CD4-positive, alpha-beta T cell (primary cell): ENCODE measurements around the gene RNF41. TPM values are rescaled to one million over a fixed set of nuclear protein-coding genes. Genes with fewer than 3 reads are reported as not detected.

Experiments used
- ATAC-seq: fragments of 200-7000 bp; cut with Tn5 transposase; one replicate; pipeline ENCODE4 v1.10.0; 2022; ENCODE audit warnings: mild to moderate bottlenecking; ENCODE audit not compliant: poor library complexity
- CTCF ChIA-PET: fragments of 350-600 bp; sonication (Branson Sonifier 250); formaldehyde crosslinking; loops from one replicate; lab custom pipeline; 2021; ENCODE audit warnings: antibody characterized with exemption, inconsistent platforms; lab: Charles Lee
- POLR2A ChIA-PET: fragments of 350-600 bp; sonication (Branson Sonifier 250); formaldehyde crosslinking; loops from one replicate; lab custom pipeline; 2021; ENCODE audit warnings: antibody characterized with exemption, inconsistent platforms; lab: Charles Lee
- DNase-seq, 14 experiments: peaks; one replicate each; pipeline ENCODE4 v3.0.0-alpha.2; 2013 to 2020; ENCODE audit warnings: mixed read lengths in 2 of 14
- H3K27ac ChIP-seq, 2 donors: one replicate each; pipeline versions ENCODE4 v1.5.1 to v1.7.0; 2013; ENCODE audit warnings: low read length in 2 of 2, low read depth in 1 of 2, mild to moderate bottlenecking in 1 of 2
- H3K27me3 ChIP-seq, 2 experiments: 1 replicate in 1 of 2; 2 replicates in 1 of 2; pipeline versions ENCODE4 v1.6.1 to v1.7.0; 2013; ENCODE audit warnings: low read length in 2 of 2, control low read depth in 1 of 2, mild to moderate bottlenecking in 1 of 2, moderate library complexity in 1 of 2; ENCODE audit not compliant: insufficient read depth in 2 of 2, control insufficient read depth in 1 of 2
- H3K36me3 ChIP-seq: one replicate; pipeline ENCODE4 v1.6.1; 2013; ENCODE audit warnings: low read length, control low read depth; ENCODE audit not compliant: insufficient read depth
- H3K4me1 ChIP-seq: one replicate; pipeline ENCODE4 v1.6.1; 2013; ENCODE audit warnings: low read length, control low read depth; ENCODE audit not compliant: insufficient read depth
- H3K4me3 ChIP-seq: one replicate; pipeline ENCODE4 v1.5.1; 2013; ENCODE audit warnings: mild to moderate bottlenecking, low read length, moderate library complexity
- H3K9me3 ChIP-seq, 2 experiments: 1 replicate in 1 of 2; 2 replicates in 1 of 2; pipeline versions ENCODE4 v1.6.1 to v1.7.0; 2013; ENCODE audit warnings: low read length in 2 of 2, mild to moderate bottlenecking in 2 of 2, control low read depth in 1 of 2, moderate library complexity in 1 of 2; ENCODE audit not compliant: control insufficient read depth in 1 of 2, insufficient read depth in 1 of 2
- H3K27ac Mint-ChIP-seq: one replicate; pipeline ENCODE4 v1.8.0; 2020; ENCODE audit warnings: mixed read lengths
- H3K27me3 Mint-ChIP-seq: one replicate; pipeline ENCODE4 v1.8.0; 2021; ENCODE audit warnings: mixed read lengths
- H3K36me3 Mint-ChIP-seq: one replicate; pipeline ENCODE4 v1.8.0; 2021; ENCODE audit warnings: low read depth, mixed read lengths
- H3K4me1 Mint-ChIP-seq: one replicate; pipeline ENCODE4 v1.8.0; 2021; ENCODE audit warnings: low read depth, mixed read lengths
- H3K4me3 Mint-ChIP-seq: one replicate; pipeline ENCODE4 v1.8.0; 2020; ENCODE audit warnings: mild to moderate bottlenecking, mixed read lengths
- H3K9me3 Mint-ChIP-seq: one replicate; pipeline ENCODE4 v1.8.0; 2020; ENCODE audit warnings: mixed read lengths
- CTCF ChIP-seq: fragments of 200-600 bp; IDR thresholded peaks from one replicate; pipeline ENCODE4 v1.8.0; 2022; ENCODE audit warnings: antibody characterized with exemption, mild to moderate bottlenecking
- intact Hi-C, 2 experiments: fragments of 100-400 bp; cut with DNase I in 1 of 2; cut with micrococcal nuclease in 1 of 2; formaldehyde crosslinking; loops; one replicate each; pipeline versions ENCODE4 v1.15.1 to v1.9.0; 2023 to 2025; cut with DNase I, micrococcal nuclease
- total RNA-seq, 174 experiments: library from RNA in 2 of 174; stranded (reverse) in 2 of 174; gene quantifications; one replicate each; pipeline ENCODE4 v1.2.3 and lab custom pipeline; 2021 to 2026

The RNF41 gene
- total RNA-seq, 2 experiments from 2014 or later, result 28.0 to 32.4 TPM

- DNase-seq (peak; percentile 45 to 89 (median 66)), ATAC-seq (peak; percentile 28)
- no peak for TF ChIP-seq CTCF
- peak overlapping the region; percentile 87 to 93 for H3K27ac ChIP-seq
- no peaks in the 10 kb centered on the region for H3K9me3 Mint-ChIP-seq
- peak overlapping the region; percentile 99 for H3K4me3 Mint-ChIP-seq
- peak overlapping the region; percentile 99 for H3K27ac Mint-ChIP-seq
- H3K4me1 Mint-ChIP-seq, result peaks cover 46% of the 10 kb centered on the region
- CTCF ChIA-PET, result interaction anchor here (0.6 to 4.7 kb wide), 40 partner anchors 9 to 452 kb away, joined by 3 to 138 read pairs (median 5); partner anchors contain the start of genes ANKRD52, CNPY2, ERBB3 and ESYT1
- peak overlapping the region; percentile 96 for H3K4me3 ChIP-seq
- intact Hi-C loops, result loop anchor here (2.0 to 5.0 kb wide), 9 partner anchors 29 to 448 kb away; partner anchors contain the start of genes MYL6B (in 2 of the 2), ANKRD52 (in 1 of the 2), GDF11 (in 1 of the 2) and ZC3H10 (in 1 of the 2)
- peaks cover 18% of the 10 kb centered on the region for H3K36me3 ChIP-seq
- peaks cover 33% of the 10 kb centered on the region for H3K4me1 ChIP-seq
- no peaks in the 10 kb centered on the region for H3K27me3 ChIP-seq
- peaks cover 48% of the 10 kb centered on the region for H3K36me3 Mint-ChIP-seq
- H3K9me3 ChIP-seq, result no peaks in the 10 kb centered on the region
- POLR2A ChIA-PET, result interaction anchor here (0.6 to 4.1 kb wide), 40 partner anchors 9 to 451 kb away, joined by 3 to 116 read pairs (median 5); partner anchors contain the start of genes ANKRD52, CNPY2, COQ10A and ESYT1
- H3K27me3 Mint-ChIP-seq, result peaks cover 5% of the 10 kb centered on the region
Observed at GRCh38 chr12:56189918-56190694, 31.6 kb downstream of the RNF41 start.

GRCh38 chr12:56189099-56189917 is 32.4 kb downstream of the RNF41 start, which contains the start of gene SMARCC2:
Gene SMARCC2, minus strand, starts transcription at chr12:56189483. Its CDS starts 22 bp downstream, at chr12:56189461.
- Histone ChIP-seq H3K36me3 (peaks cover 26% of the 10 kb centered on the region), H3K27ac (peak within 1 kb of the TSS; percentile 87 to 93), H3K4me1 (peaks cover 33% of the 10 kb centered on the region), H3K9me3 (no peaks in the 10 kb centered on the region), H3K4me3 (peak within 1 kb of the TSS; percentile 96), H3K27me3 (no peaks in the 10 kb centered on the region)
- Mint-ChIP-seq H3K27me3 (peaks cover 5% of the 10 kb centered on the region), H3K9me3 (no peaks in the 10 kb centered on the region), H3K36me3 (peaks cover 56% of the 10 kb centered on the region), H3K4me3 (peak within 1 kb of the TSS; percentile 99), H3K4me1 (peaks cover 46% of the 10 kb centered on the region), H3K27ac (peak within 1 kb of the TSS; percentile 99)
- POLR2A ChIA-PET, result interaction anchor here (0.6 to 4.1 kb wide), 43 partner anchors 8 to 499 kb away, joined by 3 to 116 read pairs (median 5); partner anchors contain the start of genes ANKRD52, CNPY2, COQ10A and ESYT1
- CTCF ChIA-PET, result interaction anchor here (0.6 to 4.7 kb wide), 47 partner anchors 8 to 451 kb away, joined by 3 to 138 read pairs (median 4); partner anchors contain the start of genes ANKRD52, CNPY2, COQ10A and ERBB3
- TF ChIP-seq CTCF, result peak; percentile 64
- peak; percentile 77 for ATAC-seq
- intact Hi-C loops, result loop anchor here (2.0 to 5.0 kb wide), 7 partner anchors 29 to 447 kb away; partner anchors contain the start of genes MYL6B (in 2 of the 2), GDF11 (in 1 of the 2) and ZC3H10 (in 1 of the 2)
- DNase-seq, result peak; percentile 71 to 95 (median 80)
